HEK293 (cell line): ENCODE data around the gene PLA2G2A.

Experiments
- GLIS1 ChIP-seq: fragments of 450-650 bp; formaldehyde crosslinking; IDR thresholded peaks from 2 replicates; pipeline ENCODE4 v1.5.1; 2016; ENCODE audit warnings: missing biosample characterization, missing genetic modification characterization
- KLF9 ChIP-seq: fragments of 450-650 bp; formaldehyde crosslinking; IDR thresholded peaks from 2 replicates; pipeline ENCODE4 v1.5.1; 2016; ENCODE audit warnings: missing biosample characterization, missing genetic modification characterization, low read depth
- MEIS1 ChIP-seq: sonication (generic); formaldehyde crosslinking; IDR thresholded peaks from 2 replicates; pipeline ENCODE4 v1.8.1; 2022; ENCODE audit warnings: missing genetic modification reagents, mild to moderate bottlenecking, borderline replicate concordance
- PATZ1 ChIP-seq: fragments of 450-650 bp; formaldehyde crosslinking; IDR thresholded peaks from 2 replicates; pipeline ENCODE4 v1.5.1; 2016; ENCODE audit warnings: missing biosample characterization, missing genetic modification characterization
- PRDM2 ChIP-seq: fragments of 450-650 bp; formaldehyde crosslinking; IDR thresholded peaks from 2 replicates; pipeline ENCODE4 v1.5.1; 2016; ENCODE audit warnings: missing biosample characterization, missing genetic modification characterization, borderline replicate concordance
- SCRT2 ChIP-seq: fragments of 450-650 bp; formaldehyde crosslinking; IDR thresholded peaks from 2 replicates; pipeline ENCODE4 v1.5.1; 2016; ENCODE audit warnings: missing biosample characterization, missing genetic modification characterization
- SP7 ChIP-seq: fragments of 450-650 bp; formaldehyde crosslinking; IDR thresholded peaks from 2 replicates; pipeline ENCODE4 v1.5.1; 2016; ENCODE audit warnings: missing biosample characterization, missing genetic modification characterization
- TCF7L2 ChIP-seq: IDR thresholded peaks from 2 replicates; pipeline ENCODE4 v1.6.1; 2011; ENCODE audit warnings: low read depth, mild to moderate bottlenecking, inconsistent platforms, low read length, moderate library complexity, borderline replicate concordance
- YY1 ChIP-seq: fragments of 450-650 bp; formaldehyde crosslinking; IDR thresholded peaks from 2 replicates; pipeline ENCODE4 v1.5.1; 2018; ENCODE audit warnings: missing biosample characterization, missing genetic modification characterization
- YY2 ChIP-seq: fragments of 450-650 bp; formaldehyde crosslinking; IDR thresholded peaks from 2 replicates; pipeline ENCODE4 v1.5.1; 2016; ENCODE audit warnings: missing biosample characterization, missing genetic modification characterization
- ZBTB1 ChIP-seq: fragments of 450-650 bp; formaldehyde crosslinking; IDR thresholded peaks from 2 replicates; pipeline ENCODE4 v1.5.1; 2016; ENCODE audit warnings: missing biosample characterization, missing genetic modification characterization
- ZBTB17 ChIP-seq: fragments of 450-650 bp; formaldehyde crosslinking; IDR thresholded peaks from 2 replicates; pipeline ENCODE4 v1.5.1; 2016; ENCODE audit warnings: missing biosample characterization, missing genetic modification characterization
- ZBTB21 ChIP-seq: fragments of 450-650 bp; formaldehyde crosslinking; IDR thresholded peaks from 2 replicates; pipeline ENCODE4 v1.5.1; 2017; ENCODE audit warnings: missing biosample characterization, missing genetic modification characterization
- ZFP3 ChIP-seq: fragments of 450-650 bp; formaldehyde crosslinking; IDR thresholded peaks from 2 replicates; pipeline ENCODE4 v1.5.1; 2016; ENCODE audit warnings: low read depth, missing biosample characterization, missing genetic modification characterization
- ZNF10 ChIP-seq: fragments of 450-650 bp; formaldehyde crosslinking; IDR thresholded peaks from 2 replicates; pipeline ENCODE4 v1.5.1; 2017; ENCODE audit warnings: missing biosample characterization, missing genetic modification characterization
- ZNF114 ChIP-seq: fragments of 450-650 bp; formaldehyde crosslinking; IDR thresholded peaks from 2 replicates; pipeline ENCODE4 v1.5.0; 2017; ENCODE audit warnings: missing biosample characterization, missing genetic modification characterization
- ZNF324 ChIP-seq: fragments of 450-650 bp; formaldehyde crosslinking; IDR thresholded peaks from 2 replicates; pipeline ENCODE4 v1.5.1; 2016; ENCODE audit warnings: missing biosample characterization, missing genetic modification characterization
- ZNF341 ChIP-seq: fragments of 450-650 bp; formaldehyde crosslinking; IDR thresholded peaks from 2 replicates; pipeline ENCODE4; 2016; ENCODE audit warnings: low read depth, missing biosample characterization, missing genetic modification characterization
- ZNF362 ChIP-seq: fragments of 450-650 bp; formaldehyde crosslinking; IDR thresholded peaks from 2 replicates; pipeline ENCODE4 v1.5.1; 2016; ENCODE audit warnings: missing biosample characterization, missing genetic modification characterization
- ZNF521 ChIP-seq: fragments of 450-650 bp; formaldehyde crosslinking; IDR thresholded peaks from 2 replicates; pipeline ENCODE4 v1.5.1; 2017; ENCODE audit warnings: missing biosample characterization, mild to moderate bottlenecking, missing genetic modification characterization
- ZNF571 ChIP-seq: fragments of 450-650 bp; formaldehyde crosslinking; IDR thresholded peaks from 2 replicates; pipeline ENCODE4 v1.5.0; 2017; ENCODE audit warnings: missing biosample characterization, missing genetic modification characterization
- ZNF645 ChIP-seq: fragments of 450-650 bp; formaldehyde crosslinking; IDR thresholded peaks from 2 replicates; pipeline ENCODE4; 2016; ENCODE audit warnings: missing biosample characterization, missing genetic modification characterization
- ZNF664 ChIP-seq: fragments of 450-650 bp; formaldehyde crosslinking; IDR thresholded peaks from 2 replicates; pipeline ENCODE4 v1.5.1; 2016; ENCODE audit warnings: missing biosample characterization, missing genetic modification characterization
- ZNF692 ChIP-seq: fragments of 450-650 bp; formaldehyde crosslinking; IDR thresholded peaks from 2 replicates; pipeline ENCODE4 v1.5.1; 2016; ENCODE audit warnings: missing biosample characterization, missing genetic modification characterization
- ZNF704 ChIP-seq: fragments of 450-650 bp; formaldehyde crosslinking; IDR thresholded peaks from 2 replicates; pipeline ENCODE4 v1.5.1; 2016; ENCODE audit warnings: missing biosample characterization, missing genetic modification characterization
- ZNF707 ChIP-seq: fragments of 450-650 bp; formaldehyde crosslinking; IDR thresholded peaks from 2 replicates; pipeline ENCODE4 v1.5.1; 2016; ENCODE audit warnings: missing biosample characterization, missing genetic modification characterization
- ZXDB ChIP-seq: fragments of 450-650 bp; formaldehyde crosslinking; IDR thresholded peaks from 2 replicates; pipeline ENCODE4 v1.5.1; 2016; ENCODE audit warnings: missing biosample characterization, missing genetic modification characterization

The PLA2G2A gene

GRCh38 chr1:19974822-19975416 lies 4.5 kb downstream of the PLA2G2A start (continued):
- TF ChIP-seq PATZ1 (tag by site-specific recombination) (no peak), ZBTB1 (tag by site-specific recombination) (no peak), ZBTB17 (tag by site-specific recombination) (no peak), ZNF692 (tag by site-specific recombination) (no peak), ZNF114 (tag by site-specific recombination) (no peak), ZBTB21 (tag by site-specific recombination) (no peak), TCF7L2 (peak; percentile 98), ZFP3 (tag by site-specific recombination) (no peak), ZNF521 (tag by site-specific recombination) (no peak), ZNF704 (tag by site-specific recombination) (no peak), ZNF571 (tag by site-specific recombination) (no peak), ZNF10 (no peak), ZXDB (tag by site-specific recombination) (peak; percentile 65), ZNF645 (no peak), ZNF707 (no peak), SP7 (tag by site-specific recombination) (no peak), ZNF362 (tag by site-specific recombination) (no peak), MEIS1 (CRISPR knock-in tag) (no peak), ZNF324 (tag by site-specific recombination) (no peak), SCRT2 (tag by site-specific recombination) (no peak), ZNF664 (no peak), GLIS1 (tag by site-specific recombination) (peak; percentile 53), ZNF341 (0 out of 2 replicates have a peak, but pooled peaks have one; percentile 25), YY1 (tag by site-specific recombination) (no peak), PRDM2 (no peak), YY2 (tag by site-specific recombination) (no peak), KLF9 (no peak)
